Duodenal mucosa (tissue), 2 donors: Measurements from ENCODE around the gene USF1.
A peak's percentile ranks its signal among the peaks of the same experiment; 100 is the strongest.
"Not testable (repeated sequence)": the region's sequence is repeated elsewhere in the genome, so short reads cannot be mapped to it uniquely, and the experiment has no call there.

Experiments used
- H3K27ac ChIP-seq: one replicate; pipeline ENCODE4 v1.7.0; 2013; ENCODE audit warnings: low read depth, low read length
- H3K27me3 ChIP-seq, 2 donors: one replicate each; pipeline ENCODE4 v1.7.0; 2013; ENCODE audit warnings: low read length in 2 of 2, control low read depth in 1 of 2; ENCODE audit not compliant: insufficient read depth in 2 of 2, control insufficient read depth in 1 of 2
- H3K36me3 ChIP-seq, 2 donors: one replicate each; pipeline ENCODE4 v1.7.0; 2013; ENCODE audit warnings: low read length in 2 of 2, control low read depth in 1 of 2; ENCODE audit not compliant: insufficient read depth in 2 of 2, control insufficient read depth in 1 of 2
- H3K4me1 ChIP-seq, 2 donors: one replicate each; pipeline ENCODE4 v1.7.0; 2013; ENCODE audit warnings: low read length in 2 of 2, control low read depth in 1 of 2; ENCODE audit not compliant: insufficient read depth in 2 of 2, control insufficient read depth in 1 of 2
- H3K4me3 ChIP-seq, 2 donors: one replicate each; pipeline ENCODE4 v1.7.0; 2013; ENCODE audit warnings: low read length in 2 of 2, low read depth in 1 of 2
- H3K9ac ChIP-seq, 2 donors: one replicate each; pipeline ENCODE4 v1.7.0; 2013; ENCODE audit warnings: low read length in 2 of 2, low read depth in 1 of 2
- H3K9me3 ChIP-seq, 2 donors: one replicate each; pipeline ENCODE4 v1.7.0; 2013; ENCODE audit warnings: low read length in 2 of 2, control low read depth in 1 of 2; ENCODE audit not compliant: control insufficient read depth in 1 of 2

Gene USF1

GRCh38 chr1:161019751-161020495 is 25.9 kb downstream of the USF1 start:
- Histone ChIP-seq H3K9me3 (no peaks in the 10 kb centered on the region), H3K36me3 (no peaks in the 10 kb centered on the region), H3K9ac (peak overlapping the region; percentile 95)

DNA sequence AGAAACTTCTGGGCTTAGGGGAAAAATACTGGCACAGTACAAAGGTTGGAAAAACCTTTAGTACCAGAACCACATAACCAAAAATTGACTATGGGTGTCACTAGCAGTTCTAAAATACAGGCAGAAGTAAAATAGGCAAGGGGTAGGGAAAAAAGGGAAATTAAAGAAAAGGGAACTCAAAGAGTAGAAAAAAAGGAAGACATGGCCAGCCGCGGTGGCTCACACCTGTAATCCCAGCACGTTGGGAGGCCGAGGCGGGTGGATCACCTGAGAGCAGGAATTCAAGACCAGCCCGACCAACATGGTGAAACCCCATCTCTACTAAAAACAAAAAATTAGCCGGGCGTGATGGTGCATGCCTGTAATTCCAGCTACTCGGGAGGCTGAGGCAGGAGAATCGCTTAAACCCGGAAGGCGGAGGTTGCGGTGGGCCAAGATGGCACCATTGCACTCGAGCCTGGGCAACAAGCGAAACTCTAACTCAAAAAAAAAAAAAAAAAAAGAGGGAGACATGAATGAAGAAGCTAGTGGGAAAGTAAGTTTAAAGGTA is 26.6 kb downstream of the USF1 start:
- not testable (repeated sequence) for H3K36me3 ChIP-seq, H3K27me3 ChIP-seq, H3K9me3 ChIP-seq
- Histone ChIP-seq H3K9ac (peak overlapping the region; percentile 10 to 34), H3K27ac (peak overlapping the region; percentile 90), H3K4me1 (peaks cover 30 to 40% of the 10 kb centered on the region in 2 donors), H3K4me3 (peak overlapping the region; percentile 95 to 98)

More at GRCh38 chr1:161019751-161020495, 25.9 kb downstream of the USF1 start:
- Histone ChIP-seq H3K27ac (peak overlapping the region; percentile 90), H3K27me3 (no peaks in the 10 kb centered on the region), H3K4me1 (peaks cover 27 to 36% of the 10 kb centered on the region in 2 donors), H3K4me3 (peak overlapping the region; percentile 95 to 98)

DNA sequence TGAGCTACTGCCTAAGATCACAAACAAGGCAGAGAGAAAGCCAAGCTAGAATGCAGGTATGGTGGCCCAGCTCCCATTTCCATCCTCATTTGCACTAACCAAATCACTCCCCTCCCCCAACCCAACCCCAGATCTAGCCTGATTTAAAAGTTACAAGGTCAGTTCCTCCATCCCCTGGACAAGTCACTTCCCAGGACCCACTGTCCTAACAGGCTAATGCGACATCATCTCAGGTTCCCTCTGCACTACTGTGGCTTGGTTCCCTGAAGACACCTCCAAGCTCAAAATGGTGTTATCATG is 27.2 kb downstream of the USF1 start:
- Histone ChIP-seq H3K36me3 (no peaks in the 10 kb centered on the region), H3K4me1 (peaks cover 33 to 46% of the 10 kb centered on the region in 2 donors), H3K27ac (no peak overlapping the region), H3K9me3 (no peaks in the 10 kb centered on the region), H3K4me3 (peak overlapping the region; percentile 95 to 98), H3K27me3 (no peaks in the 10 kb centered on the region), H3K9ac (peak overlapping the region in 1 of 2 donors; percentile 37)

DNA sequence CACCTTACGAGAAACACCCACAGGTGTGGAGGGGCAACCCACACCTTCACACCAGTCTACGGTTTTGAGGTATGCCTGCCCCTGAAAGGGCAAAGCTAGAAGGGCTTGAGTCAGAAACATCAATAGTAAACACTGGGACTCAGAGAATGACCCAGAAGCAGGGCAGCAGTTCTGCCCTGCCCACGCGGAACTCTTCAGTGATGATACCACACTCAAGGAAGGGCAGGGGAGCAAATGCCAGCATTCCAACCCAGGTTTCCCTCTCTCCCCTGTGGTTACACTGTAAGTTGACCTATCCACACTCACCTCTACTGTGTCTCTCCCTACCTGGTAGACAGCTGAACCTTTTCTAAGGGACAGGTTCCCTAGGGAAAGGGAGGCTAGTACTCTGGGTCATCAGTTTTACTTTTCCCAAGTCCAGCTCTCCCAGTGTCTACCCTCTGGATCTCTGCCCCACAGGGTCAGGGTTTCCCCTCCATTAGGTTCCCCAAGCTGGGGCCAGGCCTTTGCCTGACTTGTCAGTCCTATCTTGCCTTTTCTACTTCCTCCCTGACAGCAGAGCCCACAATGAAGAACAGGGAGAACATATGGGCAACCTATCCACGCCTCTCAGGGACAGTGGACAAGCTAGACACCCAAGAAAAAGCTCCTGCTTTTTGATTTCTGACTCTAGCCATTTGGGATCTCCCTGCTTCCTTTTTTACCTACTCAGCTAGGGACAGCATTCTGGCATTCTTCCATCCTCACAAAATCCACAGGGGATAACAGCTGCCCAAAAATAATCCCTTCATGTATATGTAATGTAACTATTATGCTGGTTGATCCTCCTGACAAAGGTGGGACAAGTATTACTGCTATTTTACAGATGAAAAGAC is 27.8 kb downstream of the USF1 start:
- H3K9me3 ChIP-seq = no peaks in the 10 kb centered on the region
- H3K9ac ChIP-seq = peak overlapping the region; percentile 37 to 63
- H3K4me3 ChIP-seq = peak overlapping the region; percentile 95 to 98
- peak overlapping the region; percentile 57 for H3K27ac ChIP-seq
- H3K27me3 ChIP-seq = no peaks in the 10 kb centered on the region
- peaks cover 39 to 52% of the 10 kb centered on the region in 2 donors for H3K4me1 ChIP-seq
- H3K36me3 ChIP-seq = no peaks in the 10 kb centered on the region

DNA sequence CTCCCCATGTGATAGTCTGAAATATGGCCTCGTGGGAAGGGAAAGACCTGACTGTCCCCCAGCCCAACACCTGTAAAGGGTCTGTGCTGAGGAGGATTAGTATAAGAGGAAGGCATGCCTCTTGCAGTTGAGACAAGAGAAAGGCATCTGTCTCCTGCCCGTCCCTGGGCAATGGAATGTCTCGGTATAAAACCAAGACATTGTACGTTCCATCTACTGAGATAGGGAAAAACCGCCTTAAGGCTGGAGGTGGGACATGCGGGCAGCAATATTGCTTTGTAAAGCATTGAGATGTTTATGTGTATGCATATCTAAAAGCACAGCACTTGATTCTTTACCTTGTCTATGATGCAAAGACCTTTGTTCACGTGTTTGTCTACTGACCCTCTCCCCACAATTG is 28.6 kb downstream of the USF1 start:
- H3K4me1 ChIP-seq = peaks cover 41 to 51% of the 10 kb centered on the region in 2 donors
- not testable (repeated sequence) for H3K4me3 ChIP-seq, H3K36me3 ChIP-seq, H3K27me3 ChIP-seq, H3K27ac ChIP-seq, H3K9me3 ChIP-seq, H3K9ac ChIP-seq

- H3K36me3 ChIP-seq, H3K9ac ChIP-seq, H3K4me3 ChIP-seq, H3K9me3 ChIP-seq, H3K27me3 ChIP-seq: not testable (repeated sequence)
- Histone ChIP-seq H3K4me1 (peaks cover 40 to 50% of the 10 kb centered on the region in 2 donors), H3K27ac (peak overlapping the region; percentile 8)
Observed at GRCh38 chr1:161016683-161017082, 29.1 kb downstream of the USF1 start.

DNA sequence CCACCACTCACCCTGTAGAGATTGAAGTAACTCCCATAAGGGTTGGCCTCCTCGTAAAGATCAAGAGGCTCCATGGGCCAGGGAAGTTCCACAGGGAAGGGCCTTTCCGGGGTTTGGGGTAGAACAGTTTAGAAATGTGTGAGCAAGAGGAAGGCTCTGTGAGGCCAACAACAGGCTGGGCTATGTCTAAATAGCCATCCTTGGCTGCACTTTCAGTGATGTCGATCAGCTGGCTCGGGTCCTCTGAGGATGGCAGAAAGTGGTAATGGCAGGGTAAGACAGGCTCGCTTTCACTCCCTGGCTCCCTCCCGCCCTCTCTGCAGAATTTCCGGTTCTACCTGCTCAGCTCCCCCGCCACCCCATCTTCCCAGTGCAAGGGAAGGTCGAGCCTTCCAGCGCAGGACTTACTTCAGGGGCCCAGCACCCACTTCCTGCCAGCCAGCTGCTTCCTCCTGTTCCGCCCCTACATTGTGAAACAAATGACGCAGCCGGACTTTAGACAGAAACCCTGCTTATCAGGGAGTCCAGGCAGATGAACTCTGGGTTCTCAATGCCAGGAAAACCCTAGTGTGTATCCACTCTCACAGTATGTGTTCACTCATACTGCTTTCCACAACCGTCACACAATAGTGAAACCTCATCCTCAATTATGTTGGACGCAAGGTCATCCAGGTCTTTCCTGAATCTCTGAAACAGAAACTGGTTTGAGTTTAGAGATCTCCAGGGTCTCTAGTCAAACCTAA is 32.1 kb downstream of the USF1 start:
- Histone ChIP-seq H3K9me3 (no peaks in the 10 kb centered on the region), H3K4me3 (peak overlapping the region; percentile 58 to 71), H3K9ac (peak overlapping the region; percentile 52 to 70), H3K36me3 (no peaks in the 10 kb centered on the region), H3K27me3 (no peaks in the 10 kb centered on the region), H3K27ac (peak overlapping the region; percentile 89), H3K4me1 (peaks cover 32 to 38% of the 10 kb centered on the region in 2 donors)

GRCh38 chr1:161013131-161013487 is 32.7 kb downstream of the USF1 start:
- Histone ChIP-seq H3K36me3 (no peaks in the 10 kb centered on the region), H3K27me3 (no peaks in the 10 kb centered on the region), H3K9me3 (no peaks in the 10 kb centered on the region), H3K4me3 (peak overlapping the region; percentile 58 to 71), H3K4me1 (peaks cover 27 to 32% of the 10 kb centered on the region in 2 donors), H3K9ac (peak overlapping the region; percentile 52 to 70), H3K27ac (peak overlapping the region; percentile 89)

DNA sequence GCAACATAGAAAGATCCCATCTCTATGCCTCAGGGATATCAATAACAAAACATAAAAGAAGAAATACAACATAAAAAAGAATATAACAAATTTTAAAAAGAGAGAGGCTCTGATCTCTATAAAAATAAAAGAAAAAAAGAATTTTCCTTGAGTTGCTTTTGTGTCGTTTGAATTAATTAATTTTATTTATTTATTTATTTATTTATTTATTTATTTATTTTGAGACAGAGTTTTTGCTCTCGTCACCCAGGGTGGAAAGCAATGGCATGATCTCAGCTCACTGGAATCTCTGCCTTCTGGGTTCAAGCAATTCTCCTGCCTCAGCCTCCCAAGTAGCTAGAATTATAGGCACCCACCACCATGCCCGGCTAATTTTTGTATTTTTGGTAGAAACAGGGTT is 33.4 kb downstream of the USF1 start:
- Histone ChIP-seq H3K27ac (no peak overlapping the region), H3K27me3 (no peaks in the 10 kb centered on the region), H3K36me3 (no peaks in the 10 kb centered on the region), H3K9ac (no peak overlapping the region), H3K4me3 (no peak overlapping the region), H3K9me3 (no peaks in the 10 kb centered on the region), H3K4me1 (peaks cover 22 to 26% of the 10 kb centered on the region in 2 donors)
